ENCODE measurements around the gene DOCK4. TPM values are rescaled to one million over a fixed set of nuclear protein-coding genes. Genes with fewer than 3 reads are reported as not detected.

DOCK4 gene
- total RNA-seq, 1 donor from 2014 or later = 6.5 TPM

DNA sequence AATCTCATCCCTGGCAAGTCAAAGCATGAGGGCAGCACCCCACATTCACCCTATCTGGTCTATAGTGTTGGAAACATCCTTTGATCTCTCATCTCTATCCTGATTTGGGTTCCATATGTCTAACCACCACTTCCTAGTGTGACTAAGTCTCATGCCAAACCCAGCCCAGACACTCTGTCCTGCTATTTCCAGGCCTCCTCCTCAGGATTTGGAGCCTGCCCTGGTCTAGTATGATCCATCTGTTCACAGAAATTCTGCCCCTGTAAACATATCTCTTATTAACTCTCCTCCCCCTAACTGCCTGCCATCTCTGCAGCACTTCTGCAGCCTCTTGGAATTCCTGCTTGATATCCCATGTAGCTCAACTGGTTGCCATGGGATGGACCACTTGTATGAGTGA lies 323.0 kb downstream of the DOCK4 start:
- no peak for ATAC-seq

DNA sequence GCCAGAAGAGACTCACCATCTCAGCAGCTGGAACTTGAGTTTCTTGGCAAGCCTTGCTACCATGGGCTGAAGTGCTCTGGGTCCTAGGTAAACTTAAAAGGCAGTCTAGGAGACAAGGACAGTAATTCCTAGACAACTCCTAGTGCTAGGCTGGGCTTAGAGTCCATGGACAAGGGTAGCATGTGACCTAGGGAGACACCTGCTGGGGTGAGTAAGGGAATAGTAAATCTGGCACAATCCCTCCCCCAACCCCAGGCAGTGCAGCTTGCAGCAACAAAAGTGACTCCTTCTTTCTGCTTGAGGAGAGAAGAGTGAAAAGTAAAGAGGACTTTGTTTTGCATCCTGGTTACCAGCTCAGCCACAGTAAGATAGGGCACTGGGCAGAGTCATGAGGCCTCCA lies 327.4 kb downstream of the DOCK4 start:
- ATAC-seq = no peak

DNA sequence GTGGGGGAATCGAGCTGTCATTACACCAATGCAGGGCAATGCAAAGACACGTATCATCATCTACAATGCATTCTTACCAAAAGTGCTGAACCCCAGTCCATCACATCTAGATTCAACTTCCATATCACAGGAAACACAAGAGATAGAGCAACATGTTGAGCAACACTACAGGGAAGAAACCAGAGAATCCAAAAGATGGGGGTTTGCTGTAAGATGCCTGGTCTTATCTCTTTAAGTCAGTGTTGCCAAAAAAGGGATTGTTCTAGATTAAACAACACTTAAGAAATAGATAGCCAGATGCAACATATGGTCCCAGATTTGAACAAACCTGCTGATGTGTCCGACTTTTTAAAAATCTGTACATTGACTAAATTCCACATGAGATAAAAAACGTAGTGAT lies 328.3 kb downstream of the DOCK4 start:
- ATAC-seq = no peak

DNA sequence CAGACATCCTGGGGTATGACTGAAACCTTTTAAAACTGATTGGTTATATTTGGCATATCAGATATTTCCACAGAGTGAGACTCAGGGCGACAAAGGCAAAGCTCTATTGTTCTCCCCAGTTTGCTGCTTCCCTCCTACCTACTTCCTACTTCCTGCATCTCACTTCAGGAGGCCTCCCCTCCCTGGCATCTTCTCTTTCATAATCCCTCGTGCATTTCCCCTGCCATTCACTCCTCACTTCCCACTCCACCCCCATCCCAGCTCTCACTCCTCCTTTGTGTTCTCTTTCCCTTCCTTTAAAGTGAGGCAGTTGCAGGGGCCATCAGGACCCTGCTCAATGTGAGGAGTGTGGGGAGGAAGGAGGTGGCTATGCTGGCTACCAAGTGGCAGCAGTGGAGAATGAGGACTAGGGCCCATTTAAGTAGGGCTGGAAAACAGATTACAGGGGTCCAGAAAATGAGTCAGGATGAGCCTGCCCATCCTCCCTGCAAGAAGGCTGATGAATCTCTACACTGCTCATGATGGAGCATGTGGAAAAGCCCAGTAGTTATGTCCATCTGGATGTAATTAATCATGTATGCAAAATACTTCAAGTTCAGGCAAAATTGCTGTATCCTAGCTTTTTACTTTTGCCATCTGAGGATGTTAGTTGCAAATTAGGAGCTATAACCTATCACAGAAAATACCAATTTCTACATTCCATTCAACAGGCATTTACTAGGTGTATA lies 332.1 kb downstream of the DOCK4 start:
- ATAC-seq = no peak

DNA sequence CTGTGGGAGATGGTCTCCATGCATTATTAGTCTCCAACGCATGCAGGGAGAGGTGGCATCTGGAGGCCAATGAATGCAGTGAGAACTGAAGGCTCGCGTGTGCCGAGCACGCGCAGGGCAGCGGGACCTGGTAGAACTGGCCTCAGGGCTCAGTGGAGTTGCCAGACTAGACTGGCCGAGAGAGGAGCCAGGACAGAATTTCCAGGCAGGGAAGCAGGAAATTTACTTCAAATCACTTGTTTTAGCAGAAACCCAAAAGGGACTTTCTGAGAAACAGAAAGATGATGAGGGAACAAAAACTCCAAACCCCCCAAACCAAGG lies 332.9 kb downstream of the DOCK4 start:
- ATAC-seq = no peak

DNA sequence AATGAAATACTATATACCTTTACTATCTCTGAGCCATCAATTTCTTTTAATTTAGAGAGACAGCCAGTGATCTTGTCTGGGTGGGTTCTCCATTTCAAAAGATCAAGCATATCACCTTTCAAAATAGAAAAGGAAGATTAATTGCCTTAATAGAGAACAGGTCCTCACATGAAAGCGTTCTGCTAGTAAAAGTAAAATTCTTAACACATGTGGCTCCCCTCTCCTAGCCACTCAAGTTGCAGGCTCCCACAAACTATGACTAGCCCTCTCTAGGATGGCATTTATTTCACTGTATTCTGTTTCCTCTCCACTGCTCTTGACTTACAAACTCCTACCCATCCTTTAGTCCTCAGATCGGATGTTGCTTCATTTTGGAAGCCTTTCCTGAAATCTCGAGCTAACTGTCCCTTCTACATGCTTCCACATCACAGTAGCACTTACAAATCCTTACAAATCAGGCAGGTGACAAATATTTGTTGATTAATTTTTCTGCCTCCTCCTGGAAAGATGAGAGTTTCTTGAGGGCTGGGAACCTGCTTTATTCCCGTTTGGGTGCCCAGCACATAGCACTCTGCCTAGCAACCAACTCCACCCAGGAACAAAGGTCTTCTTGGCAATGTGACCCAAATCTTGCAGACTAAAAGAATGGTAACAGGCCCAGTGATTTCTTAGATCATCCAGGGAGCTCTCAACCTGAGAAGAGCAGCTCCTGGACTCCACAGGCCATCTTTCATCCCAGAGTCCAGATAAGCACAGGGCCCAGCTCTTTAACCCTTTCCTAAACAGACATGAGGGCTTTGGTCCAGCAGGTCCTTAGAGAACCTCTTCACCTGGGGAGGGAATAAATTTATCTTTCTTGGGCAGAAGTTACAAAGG lies 333.5 kb downstream of the DOCK4 start:
- ATAC-seq = no peak

DNA sequence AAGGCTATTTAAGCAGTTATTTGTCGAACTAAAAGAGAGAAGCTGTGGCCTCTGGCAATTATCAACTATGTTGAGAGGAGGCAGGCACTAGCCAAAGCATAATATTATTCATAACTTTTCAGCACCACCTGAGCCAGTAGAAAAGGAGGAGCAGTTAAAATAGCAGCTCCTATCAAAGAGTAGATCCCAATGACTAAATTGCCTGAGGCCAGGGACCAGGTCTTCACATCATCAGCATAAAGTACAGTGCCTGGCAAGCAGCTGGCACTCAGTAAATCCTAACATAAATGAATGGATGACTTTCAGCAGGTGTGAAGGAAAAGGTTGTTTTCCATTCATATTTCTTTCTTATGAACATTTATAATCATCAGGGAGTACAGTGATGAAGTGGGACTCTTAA lies 334.9 kb downstream of the DOCK4 start:
- ATAC-seq = no peak

DNA sequence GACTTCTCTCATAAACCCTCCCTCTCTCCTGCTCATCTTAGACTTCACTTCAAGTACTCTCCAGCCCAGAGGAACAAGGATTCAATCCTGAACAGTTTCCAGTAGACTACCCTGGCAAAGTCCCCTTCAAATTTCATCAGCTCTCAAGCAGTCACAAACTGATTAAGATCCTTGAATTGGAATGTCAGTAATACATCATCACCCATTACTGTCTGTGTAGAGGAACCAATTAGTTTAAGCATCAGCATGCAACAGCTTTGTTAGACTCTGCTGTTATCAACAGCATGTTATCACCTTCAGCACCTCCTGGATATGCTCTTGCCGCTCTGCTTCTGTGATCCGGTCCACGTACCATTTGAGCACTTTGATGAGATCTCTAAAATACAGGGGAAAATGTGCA lies 336.9 kb downstream of the DOCK4 start:
- no peak for ATAC-seq

DNA sequence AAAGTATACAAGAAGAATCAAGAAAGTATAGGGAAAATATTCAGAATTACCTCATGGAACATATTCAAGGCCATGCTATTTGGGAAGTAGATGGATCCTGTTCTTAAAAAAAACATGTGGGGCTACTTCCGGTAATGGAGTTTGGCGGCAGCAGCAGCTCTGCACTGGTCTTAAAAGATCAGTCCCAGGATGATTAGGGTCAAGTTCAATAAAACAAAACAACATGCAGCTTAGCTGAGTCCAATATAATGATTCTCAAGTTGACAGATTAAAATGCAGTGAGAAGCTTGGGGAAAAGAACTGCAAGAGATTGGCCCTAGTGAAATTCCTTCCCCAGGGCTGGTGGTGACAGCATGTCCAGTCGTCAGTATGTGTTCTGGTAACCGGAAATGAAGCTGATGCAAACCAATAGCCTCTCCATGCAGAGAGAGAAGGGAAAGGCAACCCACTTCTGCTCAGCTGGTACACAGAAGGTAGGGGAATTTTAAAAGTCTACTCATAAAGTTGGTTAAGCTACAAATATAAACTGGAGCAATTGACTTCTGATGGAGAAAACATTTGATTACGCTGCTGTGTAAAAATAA lies 338.8 kb downstream of the DOCK4 start:
- ATAC-seq = no peak

DNA sequence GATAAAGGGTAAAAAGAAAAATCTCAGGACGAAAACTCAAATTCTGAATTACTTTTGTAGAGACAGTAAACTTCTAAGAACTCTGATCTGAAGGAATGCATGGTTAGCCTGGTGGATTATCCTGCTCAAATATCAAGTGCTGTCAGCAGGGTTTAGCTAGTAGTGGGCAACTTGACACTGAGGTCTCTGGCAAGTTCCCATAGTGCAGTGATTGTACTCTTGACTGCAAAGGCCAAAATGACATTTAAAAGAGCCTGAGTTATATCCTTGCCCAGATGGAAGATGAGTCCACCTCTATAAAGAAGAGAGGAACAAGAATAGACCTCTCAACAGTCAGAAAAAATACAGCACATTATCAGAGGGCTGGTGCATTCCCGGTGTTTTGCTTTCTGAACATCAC lies 339.4 kb downstream of the DOCK4 start:
- no peak for ATAC-seq

DNA sequence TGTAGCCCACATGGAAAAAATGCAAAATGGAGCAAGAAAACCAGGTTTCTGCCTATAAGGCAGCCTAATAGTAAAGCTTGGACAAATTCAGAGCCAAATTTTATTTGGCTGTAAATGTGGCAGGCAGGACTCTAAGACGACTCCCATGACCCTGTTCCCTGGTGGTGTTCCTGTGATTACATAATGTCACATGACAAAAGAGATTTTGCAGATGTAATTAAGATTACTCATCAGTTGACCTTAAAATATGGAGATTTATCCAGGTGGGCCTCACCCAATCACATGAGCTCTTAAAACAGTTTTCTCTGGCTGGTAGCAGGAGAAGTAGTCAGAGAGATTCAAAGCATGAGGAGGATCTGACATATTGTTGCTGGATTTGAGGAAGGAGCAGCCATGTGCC lies 340.8 kb downstream of the DOCK4 start:
- no peak for ATAC-seq

DNA sequence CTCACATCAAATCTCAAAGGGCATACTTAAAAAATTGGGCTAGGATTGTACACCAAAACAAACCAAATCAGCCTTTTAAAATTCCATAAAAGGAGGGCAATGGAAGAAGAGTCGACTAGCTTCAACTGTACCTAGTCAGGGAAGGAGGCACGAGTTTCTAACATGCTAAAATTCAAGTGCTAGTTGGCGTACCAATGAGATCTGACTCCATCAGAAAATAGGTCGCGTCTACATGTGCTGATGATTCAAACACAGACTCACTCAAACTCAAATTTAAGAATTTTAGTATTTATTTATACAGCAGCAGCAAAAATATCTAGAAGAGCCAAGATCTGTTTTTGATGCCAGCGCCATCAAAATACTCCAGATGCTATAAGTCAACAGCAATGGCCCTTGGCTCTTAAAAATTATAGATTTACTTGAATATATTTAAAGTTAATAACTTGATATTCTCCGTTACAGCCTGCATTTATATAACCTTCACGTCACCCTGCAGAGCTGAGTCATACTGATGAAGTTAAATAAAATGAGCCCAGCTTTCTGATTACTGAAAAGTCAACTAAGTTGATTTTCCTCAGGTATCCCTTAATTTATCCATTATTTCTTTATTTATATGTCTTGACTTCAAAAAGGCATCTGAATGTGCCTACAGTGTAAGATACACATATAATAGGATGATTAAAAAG lies 341.8 kb downstream of the DOCK4 start:
- no peak for ATAC-seq

DNA sequence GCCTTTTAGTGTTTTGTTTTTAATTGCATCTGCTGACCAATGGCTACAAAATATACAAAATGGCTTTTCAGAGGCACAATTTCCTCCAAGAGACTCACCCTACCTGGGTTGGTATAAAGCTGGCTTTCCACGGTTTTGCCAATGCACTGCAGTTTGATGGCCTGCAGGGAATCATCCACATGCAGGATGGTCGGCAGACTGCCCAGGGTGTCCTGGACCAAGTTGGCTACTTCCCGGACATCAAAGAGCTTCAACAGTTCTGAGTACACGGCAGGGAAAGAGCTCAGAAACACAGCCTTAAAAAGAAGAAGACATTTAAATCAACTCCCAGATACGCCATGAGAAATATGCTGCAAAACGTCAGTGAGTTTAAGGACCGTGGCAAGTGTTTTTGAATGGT lies 342.9 kb downstream of the DOCK4 start:
- ATAC-seq = no peak

DNA sequence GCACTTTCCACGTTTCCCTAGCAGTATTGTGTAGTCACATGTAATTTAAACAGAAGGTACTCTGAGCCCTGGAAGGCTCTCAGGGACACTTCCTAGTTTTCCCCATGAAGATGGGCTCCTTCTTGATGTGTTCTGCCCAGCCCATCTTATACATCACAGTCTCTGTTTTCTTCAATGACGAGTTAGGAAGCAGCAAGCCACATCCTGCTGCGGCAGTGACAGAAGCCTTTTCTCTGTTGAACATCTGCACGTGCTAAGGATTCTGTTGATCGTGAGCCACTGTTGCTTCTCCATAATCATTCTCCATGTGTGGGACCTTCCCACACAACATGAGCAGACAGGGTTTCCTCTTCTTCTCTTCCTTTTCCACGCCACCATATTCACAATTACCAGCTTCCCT lies 346.0 kb downstream of the DOCK4 start:
- ATAC-seq = no peak

DNA sequence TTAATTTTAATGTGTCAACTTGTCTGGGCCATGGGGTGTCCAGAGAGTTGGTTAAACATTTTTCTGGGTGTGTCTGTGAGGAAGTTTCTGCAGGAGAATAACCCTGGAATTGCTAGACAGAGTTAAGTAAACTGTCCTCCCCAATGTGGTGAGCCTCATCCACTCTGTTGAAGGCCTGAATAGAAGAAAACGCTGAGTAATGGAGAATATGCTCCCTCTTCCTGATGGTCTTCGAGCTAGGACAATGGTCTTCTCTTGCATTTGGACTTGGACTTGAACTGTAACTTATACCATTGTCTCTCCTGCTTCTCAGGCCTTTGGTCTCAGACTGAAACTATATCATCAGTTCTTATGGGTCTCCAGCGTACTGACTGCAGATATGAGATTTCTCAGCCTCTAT lies 347.9 kb downstream of the DOCK4 start:
- no peak for ATAC-seq

DNA sequence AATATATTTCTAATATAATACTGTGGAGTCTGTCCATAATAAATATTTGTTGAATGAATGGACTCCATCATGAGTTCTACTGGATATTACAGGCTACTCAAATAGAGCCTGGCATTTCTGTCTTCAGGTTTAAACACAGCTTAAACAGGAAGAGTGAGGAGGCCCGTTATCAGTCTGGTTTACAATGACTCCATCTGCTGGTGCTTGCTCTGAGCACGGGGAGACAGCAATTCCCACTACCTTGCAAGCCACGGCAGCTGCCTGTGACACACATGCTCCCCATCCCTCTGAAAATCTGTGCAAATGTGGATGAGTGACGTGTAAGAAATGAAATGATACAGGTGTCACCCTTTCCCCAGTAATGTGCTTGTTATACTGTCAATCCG lies 350.4 kb downstream of the DOCK4 start:
- no peak for ATAC-seq

DNA sequence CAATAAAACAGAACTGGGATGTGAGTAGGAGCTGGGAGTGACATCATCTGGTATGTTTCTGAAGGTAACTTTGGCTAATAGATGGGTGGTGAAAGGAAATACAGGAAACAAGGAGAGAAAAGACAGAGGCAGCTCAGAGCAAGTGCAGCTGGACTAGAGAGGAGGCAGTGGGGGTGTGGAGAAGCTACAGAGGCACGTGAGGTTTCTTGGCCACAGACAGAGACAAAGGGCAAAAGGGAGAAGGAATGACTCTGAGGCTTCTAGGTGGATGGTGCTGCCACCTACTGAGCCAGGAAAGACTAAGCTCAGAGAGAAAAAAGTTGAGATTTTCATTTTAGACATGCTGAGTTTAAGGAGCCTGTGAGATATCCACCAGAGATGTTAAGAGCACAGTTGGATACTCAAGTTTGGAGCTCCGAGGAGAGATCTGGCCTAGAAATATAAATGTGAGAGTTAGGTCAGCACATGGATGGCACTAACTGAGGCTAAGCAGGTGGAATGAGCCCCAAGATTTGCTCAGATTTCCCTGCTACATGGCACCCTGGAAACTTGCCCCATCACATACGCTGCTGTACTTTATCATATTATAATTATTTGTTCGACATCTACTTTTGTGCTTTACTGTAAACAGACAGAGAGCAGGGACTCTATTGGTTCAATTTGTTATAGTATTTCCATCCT lies 350.9 kb downstream of the DOCK4 start:
- peak; percentile 77 for ATAC-seq

DNA sequence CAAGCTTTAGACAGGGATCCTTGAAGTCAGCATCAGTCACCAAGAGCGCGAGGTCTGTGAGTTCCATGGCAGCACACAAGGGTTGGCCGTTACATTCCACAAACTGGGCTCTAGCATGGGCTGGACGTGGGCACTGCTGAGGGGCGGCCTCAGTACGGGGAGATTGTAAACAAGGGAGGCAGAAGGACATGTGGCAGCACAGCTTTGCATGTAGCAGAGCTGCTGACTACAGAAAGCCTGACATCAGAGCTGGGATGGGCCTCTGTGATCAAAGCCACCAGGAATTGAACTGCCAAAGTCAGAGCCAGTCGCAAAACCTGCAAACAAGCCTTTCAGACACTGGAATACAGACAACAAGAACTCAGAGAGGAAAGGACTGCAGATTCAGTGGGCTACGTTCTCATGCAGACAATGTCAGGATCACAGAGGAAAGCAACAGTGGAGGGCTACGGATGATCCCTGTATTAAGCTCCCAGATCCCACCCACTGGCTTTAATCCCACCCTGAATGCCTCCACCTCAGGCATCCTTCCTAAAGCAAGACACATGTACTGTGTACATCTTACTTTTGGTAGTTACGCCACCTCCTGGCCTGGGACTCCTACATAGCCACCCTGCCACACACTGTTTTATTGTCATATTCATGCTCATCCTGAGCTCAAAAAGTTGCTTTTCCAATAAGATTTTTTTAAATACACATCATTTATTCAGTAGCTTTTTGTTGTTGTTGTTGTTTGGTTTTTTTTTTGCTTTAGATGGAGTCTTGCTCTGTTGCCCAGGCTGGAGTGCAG lies 352.8 kb downstream of the DOCK4 start:
- ATAC-seq = peak; percentile 54

DNA sequence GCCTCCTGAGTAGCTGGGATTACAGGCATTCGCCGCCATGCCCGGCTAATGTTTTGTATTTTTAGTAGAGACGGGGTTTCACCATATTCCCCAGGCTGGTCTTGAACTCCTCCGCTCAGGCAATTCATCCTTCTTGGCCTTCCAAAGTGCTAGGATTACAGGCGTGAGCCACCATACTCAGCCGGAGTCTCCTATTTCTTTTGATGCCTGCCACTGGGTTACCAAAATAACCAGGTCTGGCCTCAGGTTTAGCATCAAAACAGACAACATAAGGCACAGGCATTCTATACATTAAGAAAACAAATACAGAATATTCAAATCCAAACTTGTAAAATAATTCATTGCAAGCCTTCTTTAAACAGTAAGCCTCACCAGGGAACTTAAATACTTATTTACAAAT lies 354.1 kb downstream of the DOCK4 start:
- no peak for ATAC-seq

DNA sequence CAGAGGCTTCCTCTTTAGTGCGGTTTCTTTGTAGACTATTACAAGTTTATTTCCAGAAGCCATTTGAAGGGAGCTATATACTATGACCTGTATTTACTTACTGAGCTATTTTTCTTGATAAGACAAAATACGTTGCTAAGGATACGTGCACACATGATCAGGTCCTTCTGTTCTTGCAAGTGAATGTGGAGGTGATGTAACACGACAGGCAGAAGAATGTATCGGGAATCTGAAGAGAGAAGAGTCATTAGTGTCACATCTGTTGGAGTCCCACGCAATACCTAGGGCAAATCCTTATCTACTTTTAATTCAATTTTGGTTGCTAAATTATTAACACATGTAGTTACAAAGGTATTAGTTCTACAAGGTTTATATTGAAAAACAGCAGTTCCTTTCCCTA lies 359.3 kb downstream of the DOCK4 start:
- no peak for ATAC-seq

DNA sequence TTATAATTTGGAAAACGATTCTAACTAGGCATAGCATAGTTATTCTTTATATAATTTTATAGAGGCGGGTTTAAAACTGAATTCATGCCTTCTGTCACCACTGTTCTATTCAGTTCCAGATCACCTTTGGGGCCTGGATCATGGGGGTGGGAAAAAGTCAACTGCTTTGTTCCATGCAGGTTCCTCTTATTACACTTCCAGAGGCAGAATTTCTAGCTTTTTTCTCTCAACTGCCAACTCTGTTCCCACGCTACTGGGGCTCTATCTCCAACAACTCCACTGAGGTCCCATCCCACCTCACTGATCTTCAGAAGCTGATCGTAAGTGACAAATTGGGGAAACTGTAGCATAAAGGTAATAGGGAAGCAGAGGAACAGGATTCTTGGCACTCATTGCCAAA lies 360.3 kb downstream of the DOCK4 start:
- ATAC-seq = no peak
